Measurements from ENCODE around the gene NADK2.
"Not testable (repeated sequence)": the region's sequence is repeated elsewhere in the genome, so short reads cannot be mapped to it uniquely, and the experiment has no call there.

- TF ChIP-seq CTCF (IDR thresholded peaks at IDR 0.05 in 4 of 5, conservative IDR thresholded peaks at IDR 0.05 in 1 of 5); POLR2A (IDR thresholded peaks at IDR 0.05): not testable (repeated sequence)
Measured at GRCh38 chr5:36283775-36284174, 42.0 kb upstream of the NADK2 start.

Measured in gastrocnemius medialis (tissue), 4 donors.